MM.1S (cell line): ENCODE data around the gene BAIAP2L2.

ENCODE experiments used
- DNase-seq: peaks from one replicate; pipeline ENCODE4 v3.0.0-alpha.2; 2015
- H2AFZ ChIP-seq: fragments of 300-600 bp; sonication (generic); 2 replicates; pipeline ENCODE4 v1.6.0; 2016; ENCODE audit warnings: antibody characterized with exemption, low read length
- H3F3A ChIP-seq: fragments of 300-600 bp; sonication (generic); 2 replicates; pipeline ENCODE4 v1.6.1; 2016; ENCODE audit warnings: mild to moderate bottlenecking, antibody characterized with exemption, low read length, moderate library complexity, mixed read lengths; ENCODE audit not compliant: insufficient read depth
- H3K27ac ChIP-seq: fragments of 300-600 bp; sonication (generic); 2 replicates; pipeline ENCODE4 v1.5.1; 2016; ENCODE audit warnings: mild to moderate bottlenecking, low read length
- H3K27me3 ChIP-seq: fragments of 300-600 bp; sonication (generic); replicated peaks from 2 replicates; pipeline ENCODE4 v1.6.0; 2016; ENCODE audit warnings: low read length; ENCODE audit not compliant: insufficient read depth
- H3K36me3 ChIP-seq: fragments of 300-600 bp; sonication (generic); replicated peaks from 2 replicates; pipeline ENCODE4 v1.6.1; 2016; ENCODE audit warnings: mild to moderate bottlenecking, low read length, mixed read lengths; ENCODE audit not compliant: insufficient read depth
- H3K4me1 ChIP-seq: fragments of 300-600 bp; sonication (generic); 2 replicates; pipeline ENCODE4 v1.6.1; 2016; ENCODE audit warnings: low read length, mixed read lengths
- H3K4me2 ChIP-seq: fragments of 300-600 bp; sonication (generic); 2 replicates; pipeline ENCODE4 v1.6.0; 2016; ENCODE audit warnings: low read depth, low read length
- H3K4me3 ChIP-seq: fragments of 300-600 bp; sonication (generic); 2 replicates; pipeline ENCODE4 v1.5.1; 2016; ENCODE audit warnings: low read length, mixed read lengths
- H3K79me2 ChIP-seq: fragments of 300-600 bp; sonication (generic); 2 replicates; pipeline ENCODE4 v1.6.1; 2016; ENCODE audit warnings: mixed run types, low read length, mixed read lengths
- H3K9ac ChIP-seq: fragments of 300-600 bp; sonication (generic); 2 replicates; pipeline ENCODE4 v1.6.1; 2016; ENCODE audit warnings: low read length, mixed read lengths
- H3K9me2 ChIP-seq: fragments of 300-600 bp; sonication (generic); replicated peaks from 2 replicates; pipeline ENCODE4 v1.6.1; 2016; ENCODE audit warnings: mild to moderate bottlenecking, low read length, mixed read lengths; ENCODE audit not compliant: insufficient read depth
- H3K9me3 ChIP-seq: fragments of 300-600 bp; sonication (generic); replicated peaks from 2 replicates; pipeline ENCODE4 v1.6.1; 2016; ENCODE audit warnings: mild to moderate bottlenecking, low read length, mixed read lengths; ENCODE audit not compliant: insufficient read depth
- H4K20me1 ChIP-seq: fragments of 300-600 bp; sonication (generic); 2 replicates; pipeline ENCODE4 v1.6.1; 2016; ENCODE audit warnings: mild to moderate bottlenecking, low read length, moderate library complexity, mixed read lengths; ENCODE audit not compliant: insufficient read depth
- EZH2 ChIP-seq: fragments of 300-600 bp; sonication (generic); optimal IDR thresholded peaks from 2 replicates; pipeline ENCODE3; 2017; ENCODE audit warnings: low read depth, mild to moderate bottlenecking, antibody characterized with exemption, low read length, mixed read lengths
- EZH2phosphoT487 ChIP-seq: fragments of 300-600 bp; sonication (generic); IDR thresholded peaks from 2 replicates; pipeline ENCODE4 v1.6.1; 2018; ENCODE audit warnings: antibody characterized with exemption, low read length
- TF ChIP-seq, protein P1 (sequence below): fragments of 300-600 bp; sonication (generic); IDR thresholded peaks from 2 replicates; pipeline ENCODE4 v1.5.1; 2016; ENCODE audit warnings: antibody characterized with exemption, low read length, mixed read lengths

Gene BAIAP2L2

DNA sequence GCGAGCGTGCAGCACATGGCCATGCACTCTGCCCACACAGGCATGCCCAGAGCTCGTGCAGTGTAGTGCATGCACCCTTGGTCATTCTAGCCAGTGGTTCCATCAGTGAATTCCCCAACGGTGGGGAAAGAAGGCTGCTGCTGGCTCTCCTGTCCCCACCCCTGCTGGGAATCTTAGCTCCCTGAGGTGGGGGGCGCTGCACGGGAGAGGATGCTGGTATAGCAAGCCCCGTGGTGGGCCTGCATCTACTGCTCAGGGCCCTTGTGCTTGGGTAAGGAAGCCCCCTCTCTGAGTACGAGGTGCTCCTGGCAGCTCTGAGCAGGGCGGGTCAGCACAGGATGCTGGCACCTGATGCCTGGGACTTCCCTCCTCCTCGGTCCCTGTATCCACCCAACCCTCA, 18.5 kb upstream of the BAIAP2L2 start:
- no peak for TF ChIP-seq EZH2
- no peak for TF ChIP-seq EZH2phosphoT487
- TF ChIP-seq, protein P1, sequence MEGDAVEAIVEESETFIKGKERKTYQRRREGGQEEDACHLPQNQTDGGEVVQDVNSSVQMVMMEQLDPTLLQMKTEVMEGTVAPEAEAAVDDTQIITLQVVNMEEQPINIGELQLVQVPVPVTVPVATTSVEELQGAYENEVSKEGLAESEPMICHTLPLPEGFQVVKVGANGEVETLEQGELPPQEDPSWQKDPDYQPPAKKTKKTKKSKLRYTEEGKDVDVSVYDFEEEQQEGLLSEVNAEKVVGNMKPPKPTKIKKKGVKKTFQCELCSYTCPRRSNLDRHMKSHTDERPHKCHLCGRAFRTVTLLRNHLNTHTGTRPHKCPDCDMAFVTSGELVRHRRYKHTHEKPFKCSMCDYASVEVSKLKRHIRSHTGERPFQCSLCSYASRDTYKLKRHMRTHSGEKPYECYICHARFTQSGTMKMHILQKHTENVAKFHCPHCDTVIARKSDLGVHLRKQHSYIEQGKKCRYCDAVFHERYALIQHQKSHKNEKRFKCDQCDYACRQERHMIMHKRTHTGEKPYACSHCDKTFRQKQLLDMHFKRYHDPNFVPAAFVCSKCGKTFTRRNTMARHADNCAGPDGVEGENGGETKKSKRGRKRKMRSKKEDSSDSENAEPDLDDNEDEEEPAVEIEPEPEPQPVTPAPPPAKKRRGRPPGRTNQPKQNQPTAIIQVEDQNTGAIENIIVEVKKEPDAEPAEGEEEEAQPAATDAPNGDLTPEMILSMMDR: no peak
- Histone ChIP-seq H3K79me2 (no peaks in the 10 kb centered on the region), H3F3A (no peaks in the 10 kb centered on the region), H3K9me2 (no peaks in the 10 kb centered on the region), H3K27me3 (no peaks in the 10 kb centered on the region), H3K9ac (no peak overlapping the region), H3K27ac (no peak overlapping the region), H3K4me3 (no peak overlapping the region), H4K20me1 (no peaks in the 10 kb centered on the region), H3K4me2 (no peak overlapping the region), H3K9me3 (no peaks in the 10 kb centered on the region), H3K4me1 (no peaks in the 10 kb centered on the region), H3K36me3 (no peaks in the 10 kb centered on the region), H2AFZ (no peak overlapping the region)
- DNase-seq: no peak

- no peaks in the 10 kb centered on the region for H3K79me2 ChIP-seq
- DNase-seq: no peak
- no peaks in the 10 kb centered on the region for H3K4me1 ChIP-seq
- no peaks in the 10 kb centered on the region for H3K36me3 ChIP-seq
- H3K9me2 ChIP-seq: no peaks in the 10 kb centered on the region
- no peak overlapping the region for H3K4me2 ChIP-seq
- no peaks in the 10 kb centered on the region for H3K9me3 ChIP-seq
- H3K27me3 ChIP-seq: no peaks in the 10 kb centered on the region
- H2AFZ ChIP-seq: no peak overlapping the region
- no peak overlapping the region for H3K9ac ChIP-seq
- no peak overlapping the region for H3K27ac ChIP-seq
- H3K4me3 ChIP-seq: no peak overlapping the region
- H4K20me1 ChIP-seq: no peaks in the 10 kb centered on the region
- no peaks in the 10 kb centered on the region for H3F3A ChIP-seq
- TF ChIP-seq EZH2phosphoT487 (no peak), EZH2 (no peak)
- TF ChIP-seq, protein P1: no peak
These were observed 17.4 kb upstream of the BAIAP2L2 start for GRCh38 chr22:38127869-38128268.

DNA sequence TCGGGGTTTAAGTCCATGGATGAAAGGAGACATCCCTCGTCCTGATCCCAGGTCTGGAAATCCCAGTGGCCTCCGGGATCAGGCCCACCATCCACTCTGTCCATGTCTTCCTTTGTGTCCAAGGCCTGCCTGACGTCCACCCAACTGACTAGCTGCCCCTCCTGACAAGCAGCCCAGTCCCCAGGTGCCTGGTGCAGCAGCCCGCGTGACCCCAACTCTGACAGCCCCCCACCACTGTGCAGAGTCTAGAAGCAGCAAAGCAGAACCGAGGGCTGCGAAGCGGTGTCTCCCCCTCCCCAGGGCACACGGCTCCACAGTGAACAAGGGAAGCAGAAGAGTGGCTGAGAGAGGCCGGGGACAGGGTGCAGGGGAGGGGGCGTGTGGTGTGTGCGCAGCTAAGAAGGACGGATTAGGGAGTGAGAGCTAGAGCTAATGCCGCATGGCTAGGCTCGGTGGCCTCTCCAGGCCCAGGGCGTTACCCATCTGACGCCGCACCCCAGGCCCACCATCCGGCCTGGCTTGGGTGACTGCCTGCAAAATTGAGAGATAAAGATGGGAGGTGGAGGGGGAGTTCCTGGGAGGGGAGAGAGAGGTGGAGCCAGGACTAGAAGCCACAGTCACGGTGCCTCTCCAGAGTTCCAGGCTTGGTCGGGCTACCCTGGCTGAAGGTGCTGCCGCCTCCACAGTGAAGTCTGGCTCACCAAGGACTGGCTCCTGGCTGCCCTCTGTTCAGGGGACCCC, 16.6 kb upstream of the BAIAP2L2 start:
- Histone ChIP-seq H3K27ac (no peak overlapping the region), H3K79me2 (no peaks in the 10 kb centered on the region), H3F3A (no peaks in the 10 kb centered on the region), H3K4me1 (no peaks in the 10 kb centered on the region), H3K4me2 (no peak overlapping the region), H4K20me1 (no peaks in the 10 kb centered on the region), H3K4me3 (no peak overlapping the region), H3K27me3 (no peaks in the 10 kb centered on the region), H3K9ac (no peak overlapping the region), H3K9me2 (no peaks in the 10 kb centered on the region), H2AFZ (no peak overlapping the region), H3K9me3 (no peaks in the 10 kb centered on the region), H3K36me3 (no peaks in the 10 kb centered on the region)
- no peak for TF ChIP-seq EZH2
- no peak for TF ChIP-seq EZH2phosphoT487
- TF ChIP-seq, protein P1: no peak
- DNase-seq: no peak
